HEK293 (cell line): ENCODE measurements around the gene NHLRC2.

Source experiments
- CTCF ChIP-seq: fragments of 450-650 bp; formaldehyde crosslinking; IDR thresholded peaks from 2 replicates; pipeline ENCODE4 v1.5.1; 2016; ENCODE audit warnings: missing biosample characterization, missing genetic modification characterization
- FEZF1 ChIP-seq: fragments of 450-650 bp; formaldehyde crosslinking; IDR thresholded peaks from 2 replicates; pipeline ENCODE4 v1.5.1; 2016; ENCODE audit warnings: missing biosample characterization, missing genetic modification characterization
- KLF17 ChIP-seq: fragments of 450-650 bp; formaldehyde crosslinking; IDR thresholded peaks from 2 replicates; pipeline ENCODE4 v1.5.1; 2016; ENCODE audit warnings: missing biosample characterization, missing genetic modification characterization
- MEIS1 ChIP-seq: sonication (generic); formaldehyde crosslinking; IDR thresholded peaks from 2 replicates; pipeline ENCODE4 v1.8.1; 2022; ENCODE audit warnings: missing genetic modification reagents, mild to moderate bottlenecking, borderline replicate concordance
- MYNN ChIP-seq: fragments of 450-650 bp; formaldehyde crosslinking; IDR thresholded peaks from 2 replicates; pipeline ENCODE4 v1.5.1; 2016; ENCODE audit warnings: missing biosample characterization, missing genetic modification characterization, borderline replicate concordance
- PBX3 ChIP-seq: sonication (generic); formaldehyde crosslinking; IDR thresholded peaks from 2 replicates; pipeline ENCODE4 v1.8.1; 2022; ENCODE audit warnings: mild to moderate bottlenecking, moderate library complexity, missing genetic modification reagents
- REST ChIP-seq: fragments of 450-650 bp; formaldehyde crosslinking; IDR thresholded peaks from 2 replicates; pipeline ENCODE4 v1.5.1; 2016; ENCODE audit warnings: missing biosample characterization, missing genetic modification characterization
- YY2 ChIP-seq: fragments of 450-650 bp; formaldehyde crosslinking; IDR thresholded peaks from 2 replicates; pipeline ENCODE4 v1.5.1; 2016; ENCODE audit warnings: missing biosample characterization, missing genetic modification characterization
- ZBTB10 ChIP-seq: fragments of 450-650 bp; formaldehyde crosslinking; IDR thresholded peaks from 2 replicates; pipeline ENCODE4 v1.5.1; 2016; ENCODE audit warnings: missing biosample characterization, missing genetic modification characterization
- ZBTB21 ChIP-seq: fragments of 450-650 bp; formaldehyde crosslinking; IDR thresholded peaks from 2 replicates; pipeline ENCODE4 v1.5.1; 2017; ENCODE audit warnings: missing biosample characterization, missing genetic modification characterization
- ZBTB7A ChIP-seq: fragments of 450-650 bp; formaldehyde crosslinking; IDR thresholded peaks from 2 replicates; pipeline ENCODE4 v1.5.1; 2016; ENCODE audit warnings: low read depth, missing biosample characterization, missing genetic modification characterization
- ZNF133 ChIP-seq: fragments of 450-650 bp; formaldehyde crosslinking; IDR thresholded peaks from 2 replicates; pipeline ENCODE4 v1.5.1; 2016; ENCODE audit warnings: missing biosample characterization, missing genetic modification characterization
- ZNF324 ChIP-seq: fragments of 450-650 bp; formaldehyde crosslinking; IDR thresholded peaks from 2 replicates; pipeline ENCODE4 v1.5.1; 2016; ENCODE audit warnings: missing biosample characterization, missing genetic modification characterization
- ZNF571 ChIP-seq: fragments of 450-650 bp; formaldehyde crosslinking; IDR thresholded peaks from 2 replicates; pipeline ENCODE4 v1.5.0; 2017; ENCODE audit warnings: missing biosample characterization, missing genetic modification characterization

- TF ChIP-seq CTCF (tag by site-specific recombination), result no peak
- no peak for TF ChIP-seq ZBTB10
- no peak for TF ChIP-seq REST
- TF ChIP-seq YY2 (tag by site-specific recombination), result no peak
- TF ChIP-seq MYNN (tag by site-specific recombination), result no peak
- no peak for TF ChIP-seq ZNF324
- TF ChIP-seq PBX3 (CRISPR knock-in tag), result no peak
- no peak for TF ChIP-seq ZNF571 (tag by site-specific recombination)
- TF ChIP-seq MEIS1 (CRISPR knock-in tag), result no peak
- no peak for TF ChIP-seq ZNF133 (tag by site-specific recombination)
- TF ChIP-seq ZBTB21 (tag by site-specific recombination), result no peak
- no peak for TF ChIP-seq ZBTB7A (tag by site-specific recombination)
- no peak for TF ChIP-seq FEZF1 (tag by site-specific recombination)
- no peak for TF ChIP-seq KLF17 (tag by site-specific recombination)
These were observed 32.3 kb upstream of the NHLRC2 start for GRCh38 chr10:113822174-113822573.
